CD4-positive, alpha-beta T cell treated with Interleukin-2 at 100 ng/mL for 4 hours (primary cell): ENCODE data around the gene ERN1.
"Not testable (repeated sequence)": the region's sequence is repeated elsewhere in the genome, so short reads cannot be mapped to it uniquely, and the experiment has no call there.

ENCODE experiments used
- DNase-seq: peaks from one replicate; pipeline ENCODE4 v3.0.0-alpha.2; 2020; ENCODE audit warnings: low spot score

The ERN1 gene

DNA sequence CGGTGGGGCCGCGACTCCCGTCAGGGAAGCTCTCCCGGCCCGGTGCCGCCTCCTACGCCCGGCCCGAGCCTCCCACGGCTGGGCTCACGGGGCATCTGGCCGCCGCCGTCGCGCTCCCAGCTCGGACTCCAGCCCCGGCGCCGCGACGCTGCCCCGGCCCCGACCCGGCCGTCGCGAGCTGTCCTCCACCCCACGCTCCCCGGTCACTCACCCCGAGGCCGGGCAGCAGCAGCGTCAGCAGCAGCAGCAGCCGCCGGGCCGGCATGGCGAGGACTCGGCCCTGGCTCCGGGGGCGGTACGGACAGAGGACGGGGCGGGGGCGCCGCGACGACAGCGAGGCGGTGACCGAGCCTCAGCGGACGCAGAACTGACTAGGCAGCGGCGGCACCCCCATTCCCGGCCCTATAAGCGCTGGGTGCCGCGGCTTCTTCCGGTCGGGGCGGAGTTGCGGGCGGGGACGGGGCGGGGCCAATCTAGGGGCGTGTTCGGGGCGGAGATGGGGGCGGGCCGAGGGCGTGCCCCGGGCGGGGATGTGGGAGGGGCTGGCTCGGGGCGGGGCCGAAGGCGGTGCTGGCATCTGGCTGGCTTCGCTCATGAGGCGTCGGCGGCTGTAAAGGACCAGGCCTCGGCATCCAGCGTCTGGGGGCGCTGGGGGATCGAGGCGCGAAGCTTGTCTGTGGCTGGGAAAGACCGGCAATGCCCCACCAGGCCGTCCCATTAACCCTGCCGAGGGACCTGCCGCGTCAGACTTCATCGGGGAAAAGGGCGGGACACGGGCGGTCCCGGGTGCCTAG lies at the start of gene ERN1:
Gene ERN1, minus strand, starts transcription at position 380 of the 794 bp plus-strand sequence. Its CDS starts 115 bp downstream, at position 265.
- DNase-seq: peak; percentile 89

- DNase-seq: not testable (repeated sequence)
Observed at GRCh38 chr17:64179024-64179423, 49.1 kb upstream of the ERN1 start.

DNA sequence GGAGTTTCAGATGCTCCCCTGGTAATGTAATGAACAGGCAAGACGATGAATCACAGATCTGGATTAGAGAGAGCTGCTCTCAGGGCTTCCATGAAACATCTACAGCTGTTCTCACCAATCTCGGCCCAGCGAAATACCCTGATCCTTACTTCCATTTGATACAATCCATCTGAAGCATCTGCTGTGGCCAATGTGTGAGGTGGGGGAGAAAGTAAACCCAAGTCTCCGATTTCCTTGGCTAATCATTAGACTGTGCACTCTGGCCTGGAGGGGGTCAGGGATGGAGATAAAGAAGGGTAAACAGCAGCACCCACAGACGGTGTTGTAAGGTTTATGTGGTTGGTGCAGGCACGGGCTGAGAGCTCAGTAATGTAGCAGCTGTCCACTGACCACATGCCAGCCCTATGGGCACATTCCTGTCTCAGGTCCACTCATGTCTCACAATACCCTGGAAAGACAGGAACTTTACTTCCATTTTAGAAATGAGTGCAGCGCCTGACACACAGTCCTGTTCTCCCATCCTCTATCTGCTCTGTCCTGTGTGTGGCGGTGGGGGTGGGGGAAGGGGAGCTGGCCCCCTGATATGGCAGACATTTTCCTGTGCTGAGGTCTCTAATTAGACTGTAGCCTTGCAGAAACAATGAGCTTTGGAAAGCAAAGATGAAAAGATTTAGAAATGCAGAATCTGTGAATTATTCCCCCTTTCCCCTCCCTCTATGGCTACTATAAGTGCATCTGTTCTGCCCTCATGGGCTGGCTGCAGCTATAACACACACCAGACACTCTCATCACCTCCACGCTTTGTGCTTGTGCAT lies 48.3 kb upstream of the ERN1 start:
- DNase-seq: no peak

- no peak for DNase-seq
Observed at GRCh38 chr17:64177311-64178010, 47.5 kb upstream of the ERN1 start.

DNA sequence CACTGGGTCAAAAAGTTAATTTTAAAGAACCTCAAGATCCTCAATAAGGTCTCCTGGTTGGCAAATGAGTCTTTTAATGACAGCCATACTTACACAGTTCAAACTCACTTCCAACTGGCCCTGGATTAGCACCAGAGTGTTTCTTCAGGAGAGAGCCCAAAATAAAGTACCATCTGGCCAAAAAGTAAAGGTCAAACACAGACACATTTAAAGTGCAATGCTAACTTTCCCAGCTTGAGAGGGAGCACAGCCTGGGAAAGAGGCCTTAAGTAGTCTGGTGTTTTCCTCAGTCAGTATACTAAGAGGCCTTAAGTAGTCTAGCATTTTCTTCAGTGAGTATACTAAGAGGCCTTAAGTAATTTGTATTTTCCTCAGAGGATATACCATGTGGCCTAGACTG lies 46.6 kb upstream of the ERN1 start:
- DNase-seq: no peak

DNA sequence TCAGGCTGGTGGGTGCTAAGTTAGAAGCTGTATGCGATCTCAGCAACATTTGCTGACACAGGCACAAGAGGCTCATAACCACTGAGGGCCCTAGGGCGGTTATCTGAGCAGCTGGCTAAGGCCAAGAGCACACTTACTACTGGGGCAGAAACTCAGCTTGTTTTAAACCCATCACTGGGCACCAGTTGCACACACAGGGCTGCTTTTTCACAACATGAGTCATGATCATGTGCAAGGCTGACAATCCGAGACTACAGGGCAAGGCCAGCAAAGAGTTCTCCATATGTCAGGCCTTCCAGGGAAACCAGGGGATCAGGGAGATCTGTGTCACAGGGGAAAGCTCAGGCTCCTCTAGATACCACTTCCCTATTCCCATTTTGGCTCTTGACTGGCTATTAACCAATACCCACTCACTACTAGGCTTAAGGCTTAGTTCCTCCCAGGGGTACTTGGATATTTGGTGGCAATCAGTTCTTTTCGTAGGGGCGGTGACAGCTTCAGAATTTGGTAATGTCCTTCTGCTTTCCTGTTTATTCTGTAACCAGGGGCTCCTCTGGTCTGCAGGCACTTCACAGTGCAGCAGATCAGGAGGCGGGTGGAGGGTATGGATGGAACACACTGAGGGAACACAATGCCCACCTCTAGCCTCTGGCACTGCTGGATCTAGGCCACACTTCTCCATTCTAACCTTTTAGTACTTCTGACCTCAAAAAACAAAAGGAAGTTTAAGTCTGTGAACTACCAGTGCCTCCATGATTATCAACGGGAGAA lies 44.9 kb upstream of the ERN1 start:
- no peak for DNase-seq

DNA sequence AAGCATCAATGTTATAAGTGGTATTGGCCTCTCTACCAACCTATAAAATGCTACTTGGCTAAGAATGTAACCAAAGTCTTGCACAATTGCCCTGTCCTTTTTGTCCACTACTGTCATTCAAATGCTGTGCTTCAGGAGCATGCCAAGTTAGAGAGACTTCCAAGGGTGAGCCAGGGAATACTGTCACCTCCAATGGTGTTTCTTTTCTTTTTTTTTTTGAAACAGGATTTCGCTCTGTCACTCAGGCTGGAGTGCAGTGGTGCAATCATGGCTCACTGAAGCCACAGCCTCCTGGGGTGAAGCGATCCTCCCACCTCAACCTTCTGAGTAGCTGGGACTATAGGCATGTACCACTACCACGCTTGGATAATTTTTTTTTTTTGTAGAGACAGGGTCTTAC lies 43.7 kb upstream of the ERN1 start:
- DNase-seq: no peak

DNA sequence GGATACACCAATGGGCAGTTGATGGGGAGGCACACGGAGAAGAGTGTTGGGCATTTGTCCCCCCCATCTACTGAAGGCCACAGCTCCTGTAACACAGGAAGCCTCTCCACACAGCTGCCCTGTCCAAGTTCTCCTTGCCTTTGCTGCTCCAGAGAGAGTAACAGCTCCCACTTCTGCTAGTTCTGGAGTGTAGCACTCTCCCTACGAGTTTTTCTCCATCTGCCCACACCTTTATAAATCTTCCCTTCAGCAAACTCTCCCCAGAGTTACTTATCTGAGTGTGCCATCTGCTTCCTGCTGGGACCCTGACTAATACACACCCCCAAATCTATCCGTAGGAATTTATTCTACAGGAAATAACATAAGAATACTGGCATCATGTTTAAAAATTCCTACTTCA lies 42.6 kb upstream of the ERN1 start:
- DNase-seq: no peak

DNA sequence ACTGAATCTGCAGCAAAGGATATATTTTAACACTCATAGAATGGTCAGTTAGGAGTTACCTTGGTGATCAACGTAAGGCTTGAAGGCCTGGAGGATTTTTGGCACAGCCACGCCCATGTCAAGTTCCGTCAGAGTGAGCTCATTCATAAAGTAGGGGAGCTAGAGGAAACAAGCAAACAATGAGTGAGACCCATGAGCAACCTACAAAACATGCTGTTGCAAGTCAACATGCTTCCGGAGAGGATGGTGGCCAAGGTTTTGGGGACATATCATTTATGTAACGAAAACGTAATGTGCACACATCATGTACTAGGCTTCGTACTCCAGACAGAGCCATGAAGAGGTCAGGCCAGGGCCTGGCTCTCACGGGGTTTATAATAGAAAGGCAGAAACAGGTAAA lies 41.1 kb upstream of the ERN1 start:
- no peak for DNase-seq

GRCh38 chr17:64170286-64170685 lies 40.3 kb upstream of the ERN1 start:
- no peak for DNase-seq

- DNase-seq: not testable (repeated sequence)
Observed at GRCh38 chr17:64167666-64168065, 37.7 kb upstream of the ERN1 start.

- DNase-seq: no peak
Observed at GRCh38 chr17:64166876-64167275, 36.9 kb upstream of the ERN1 start.

DNA sequence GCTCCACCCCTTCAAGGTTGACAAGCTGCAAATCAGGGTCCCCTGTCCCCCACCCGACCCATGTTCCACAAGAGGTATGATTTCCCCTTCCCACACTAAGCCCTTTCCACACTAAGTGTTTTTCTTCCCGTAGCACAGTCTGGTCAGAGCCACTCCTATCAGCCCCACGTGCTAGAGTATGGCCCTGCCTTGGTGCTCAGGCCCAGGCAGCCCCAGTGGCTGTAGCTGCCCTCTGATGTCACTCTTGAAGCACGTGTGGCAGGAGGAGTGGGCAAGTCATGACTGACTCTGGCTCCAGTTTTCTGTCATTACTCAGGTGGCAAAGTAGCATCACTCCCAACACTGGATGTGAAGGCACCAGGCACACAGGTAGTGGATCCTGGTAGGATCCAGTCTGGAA lies 35.4 kb upstream of the ERN1 start:
- DNase-seq: no peak

- DNase-seq: no peak
Observed at GRCh38 chr17:64164596-64165285, 34.8 kb upstream of the ERN1 start.

DNA sequence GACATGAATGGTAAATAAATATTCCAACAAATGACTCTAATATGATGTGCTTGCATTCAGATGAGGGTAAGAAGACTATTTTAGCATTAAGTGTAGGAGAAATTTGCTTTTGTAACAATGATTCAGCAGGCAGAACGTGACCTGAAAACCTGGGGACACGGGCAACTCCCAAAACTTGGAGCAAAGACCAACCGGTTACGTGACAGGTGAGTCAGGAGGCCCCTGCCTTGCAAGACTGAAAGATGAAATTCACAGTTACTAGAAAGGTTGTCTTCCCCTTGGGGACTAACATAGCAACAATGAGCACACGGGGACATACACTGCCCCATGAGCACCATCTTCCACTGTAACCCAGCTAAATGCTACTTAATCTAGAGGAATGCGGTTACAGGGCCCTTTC lies 33.5 kb upstream of the ERN1 start:
- DNase-seq: no peak

- no peak for DNase-seq
Observed at GRCh38 chr17:64162554-64162953, 32.6 kb upstream of the ERN1 start.

DNA sequence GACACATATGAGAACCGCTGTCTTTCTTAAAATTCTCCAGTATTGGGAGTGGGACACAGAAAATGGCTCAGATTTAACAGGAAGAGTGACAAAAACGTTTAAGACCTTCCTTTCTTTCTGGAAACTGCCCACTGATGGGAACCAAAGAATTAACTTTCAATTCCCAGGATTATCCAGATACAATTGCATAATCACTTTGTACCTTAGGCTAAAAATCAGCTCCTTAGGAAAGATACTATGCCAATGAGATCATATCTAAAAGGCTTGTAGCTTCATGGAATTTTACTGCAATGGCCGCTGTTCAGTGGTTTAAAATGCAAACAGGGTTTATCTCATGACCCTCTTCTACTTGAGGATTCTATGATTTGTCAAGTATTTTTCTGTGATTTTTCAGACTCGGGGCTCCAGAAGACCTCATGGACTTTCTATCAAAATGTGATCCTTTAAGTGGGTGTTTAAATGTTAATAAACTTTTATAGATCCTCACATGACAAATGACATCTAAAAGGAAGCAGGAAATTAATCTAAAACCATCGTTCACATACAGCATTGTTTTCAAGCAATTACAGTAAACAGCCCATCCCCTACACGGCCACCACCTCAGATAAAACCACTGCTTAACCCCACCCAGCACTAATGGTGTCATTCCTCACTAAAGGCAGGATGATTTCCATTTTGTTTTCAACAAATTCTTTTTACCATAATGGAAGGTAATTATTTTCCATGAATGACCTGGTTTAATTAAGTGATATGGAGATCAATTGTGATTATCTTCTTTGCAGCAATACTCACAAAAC lies 31.6 kb upstream of the ERN1 start:
- no peak for DNase-seq

GRCh38 chr17:64160378-64160777 lies 30.4 kb upstream of the ERN1 start:
- DNase-seq: no peak

DNA sequence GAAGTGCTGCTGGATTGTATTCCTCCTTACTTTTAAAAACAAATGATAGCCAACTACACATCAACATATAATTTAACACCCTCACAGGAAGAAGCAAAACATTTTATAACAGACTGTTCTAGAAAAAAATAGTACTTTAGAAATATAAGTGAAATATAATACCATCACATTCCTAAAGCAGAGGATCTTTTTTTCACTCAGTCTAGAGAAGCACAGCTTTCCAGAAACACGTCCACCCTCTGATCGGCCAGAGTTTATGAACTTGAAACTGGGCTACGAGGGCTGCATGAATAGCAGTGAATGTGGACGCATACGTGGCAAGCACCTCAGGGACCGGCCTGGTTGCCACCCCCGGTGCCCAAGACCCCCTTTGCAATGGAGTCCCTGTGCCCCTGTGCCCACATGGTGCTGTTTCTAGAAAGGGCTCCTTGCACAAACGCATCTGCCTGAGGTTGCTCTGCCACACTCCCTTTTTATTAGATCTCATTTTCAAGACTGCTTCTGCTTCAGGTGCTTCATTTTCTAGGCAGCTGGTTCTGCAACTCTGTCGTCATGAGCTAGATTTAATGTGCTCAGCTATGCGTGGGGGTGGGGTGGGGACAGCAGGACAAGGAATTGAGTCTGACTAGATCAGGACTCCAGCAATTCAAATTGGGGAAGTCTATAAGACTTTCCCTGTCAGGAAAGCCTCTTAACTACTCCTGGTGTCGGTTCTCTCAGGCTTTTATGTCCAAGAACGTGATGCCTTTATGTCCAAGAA lies 29.1 kb upstream of the ERN1 start:
- no peak for DNase-seq

GRCh38 chr17:64158406-64158805 lies 28.5 kb upstream of the ERN1 start:
- DNase-seq: no peak
